Prostate gland (tissue), 2 donors: ENCODE results near the gene PRPF38A. TPM values are rescaled to one million over a fixed set of nuclear protein-coding genes. Genes with fewer than 3 reads are reported as not detected.

Experiments
- DNase-seq: peaks from one replicate; pipeline ENCODE4 v3.0.0-alpha.2; 2019; ENCODE audit warnings: low spot score
- H3K27ac ChIP-seq, 2 donors: fragments of 200-600 bp; sonication (generic); 2 replicates each; pipeline ENCODE4 v1.5.1; 2017 to 2019
- H3K27me3 ChIP-seq: fragments of 200-600 bp; sonication (generic); replicated peaks from 2 replicates; pipeline ENCODE4 v1.5.1; 2019; ENCODE audit not compliant: insufficient read depth
- H3K36me3 ChIP-seq, 2 donors: fragments of 200-600 bp; sonication (generic); 1 replicate in 1 of 2; 2 replicates in 1 of 2; pipeline versions ENCODE4 v1.5.1 to v1.8.1; 2017 to 2019
- H3K4me1 ChIP-seq: fragments of 200-600 bp; sonication (generic); replicated peaks from 2 replicates; pipeline ENCODE4 v1.5.1; 2019
- H3K4me3 ChIP-seq, 2 donors: fragments of 200-600 bp; sonication (generic); 2 replicates each; pipeline ENCODE4 v1.5.1; 2017 to 2019
- H3K9me3 ChIP-seq: fragments of 200-600 bp; sonication (generic); 2 replicates; pipeline ENCODE4 v1.5.1; 2017
- POLR2A ChIP-seq: fragments of 450-650 bp; IDR thresholded peaks from one replicate; pipeline ENCODE4 v1.6.1; 2016; ENCODE audit warnings: antibody characterized with exemption, mild to moderate bottlenecking
- POLR2AphosphoS5 ChIP-seq: sonication (generic); formaldehyde crosslinking; IDR thresholded peaks from one replicate; pipeline ENCODE4 v1.6.1; 2017; ENCODE audit warnings: antibody characterized with exemption
- WGBS: methylation state at CpG from one replicate; pipeline ENCODE4 v1.1.5; 2018; 5-methylcytosine and 5-hydroxymethylcytosine counted together
- intact Hi-C: fragments of 100-400 bp; cut with DNase I; formaldehyde crosslinking; loops from one replicate; pipeline ENCODE4 v1.14.2; 2022
- total RNA-seq, 2 donors: library from RNA; depleted of rRNA; stranded (reverse); fragments of >200 nt; gene quantifications; one replicate each; pipeline ENCODE4 v1.1.0, GENCODE V29; 2016
- TF ChIP-seq, protein P1 (sequence below), 4 experiments: fragments of 200-600 bp in 2 of 4; fragments of 450-650 bp in 2 of 4; sonication (generic) in 2 of 4; IDR thresholded peaks; 1 replicate in 3 of 4; 2 replicates in 1 of 4; pipeline ENCODE4 v1.5.1; 2016 to 2019; ENCODE audit warnings: antibody characterized with exemption in 4 of 4, mild to moderate bottlenecking in 2 of 4, moderate library complexity in 2 of 4

The PRPF38A gene
- total RNA-seq, 2 donors from 2014 or later: 15.3 to 24.8 TPM

DNA sequence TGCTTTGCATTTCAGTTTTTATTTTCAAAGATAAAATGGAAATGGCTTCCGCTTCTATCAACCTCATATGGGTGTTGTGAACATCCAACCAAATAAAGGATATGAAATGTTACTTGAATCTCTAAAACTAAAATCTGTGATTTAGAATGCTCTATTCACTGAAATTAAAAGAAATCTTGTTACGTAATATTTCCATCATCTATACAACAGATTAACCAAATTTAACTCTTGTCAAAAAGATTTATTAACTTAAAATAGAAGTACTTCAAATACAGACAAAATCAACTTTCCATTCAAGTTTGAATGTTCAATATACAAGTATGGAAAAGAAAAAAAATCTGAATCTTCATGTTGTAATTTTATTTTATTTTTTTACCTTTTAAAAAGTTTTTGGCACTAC, 18.7 kb downstream of the PRPF38A start:
- 94% methylated on average over 2 of the region's 2 CpGs for WGBS
- Histone ChIP-seq H3K9me3 (no peaks in the 10 kb centered on the region), H3K4me3 (no peak overlapping the region), H3K4me1 (no peaks in the 10 kb centered on the region), H3K27me3 (no peaks in the 10 kb centered on the region), H3K36me3 (no peaks in the 10 kb centered on the region), H3K27ac (no peak overlapping the region)
- no peak for DNase-seq
- TF ChIP-seq, protein P1, sequence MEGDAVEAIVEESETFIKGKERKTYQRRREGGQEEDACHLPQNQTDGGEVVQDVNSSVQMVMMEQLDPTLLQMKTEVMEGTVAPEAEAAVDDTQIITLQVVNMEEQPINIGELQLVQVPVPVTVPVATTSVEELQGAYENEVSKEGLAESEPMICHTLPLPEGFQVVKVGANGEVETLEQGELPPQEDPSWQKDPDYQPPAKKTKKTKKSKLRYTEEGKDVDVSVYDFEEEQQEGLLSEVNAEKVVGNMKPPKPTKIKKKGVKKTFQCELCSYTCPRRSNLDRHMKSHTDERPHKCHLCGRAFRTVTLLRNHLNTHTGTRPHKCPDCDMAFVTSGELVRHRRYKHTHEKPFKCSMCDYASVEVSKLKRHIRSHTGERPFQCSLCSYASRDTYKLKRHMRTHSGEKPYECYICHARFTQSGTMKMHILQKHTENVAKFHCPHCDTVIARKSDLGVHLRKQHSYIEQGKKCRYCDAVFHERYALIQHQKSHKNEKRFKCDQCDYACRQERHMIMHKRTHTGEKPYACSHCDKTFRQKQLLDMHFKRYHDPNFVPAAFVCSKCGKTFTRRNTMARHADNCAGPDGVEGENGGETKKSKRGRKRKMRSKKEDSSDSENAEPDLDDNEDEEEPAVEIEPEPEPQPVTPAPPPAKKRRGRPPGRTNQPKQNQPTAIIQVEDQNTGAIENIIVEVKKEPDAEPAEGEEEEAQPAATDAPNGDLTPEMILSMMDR (IDR thresholded peaks at IDR 0.05): no peak
- TF ChIP-seq POLR2A (no peak), POLR2AphosphoS5 (no peak)
- intact Hi-C loops: no loop called here

DNA sequence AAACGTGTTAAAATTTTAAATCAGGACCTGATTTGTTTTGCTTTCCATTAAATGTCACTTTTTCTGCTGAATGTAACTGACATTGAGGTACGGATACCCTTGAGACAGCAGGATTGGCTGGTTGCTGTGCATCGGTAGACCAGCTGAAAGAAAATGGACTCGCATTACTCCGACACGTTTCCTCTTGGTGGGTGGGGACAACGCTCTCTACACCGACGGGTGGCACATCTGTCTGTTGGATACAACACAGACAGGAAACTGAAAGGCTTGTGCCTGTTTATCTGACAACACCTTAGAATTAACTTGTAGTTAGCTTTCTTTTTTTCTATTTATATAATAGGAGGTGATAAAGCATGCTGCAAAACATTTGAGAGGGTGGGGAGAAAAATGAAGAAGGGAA, 19.4 kb downstream of the PRPF38A start:
- no peaks in the 10 kb centered on the region for H3K9me3 ChIP-seq
- TF ChIP-seq, protein P1 (IDR thresholded peaks at IDR 0.05): no peak
- TF ChIP-seq POLR2AphosphoS5 (no peak), POLR2A (no peak)
- intact Hi-C loops: no loop called here
- no peak overlapping the region for H3K4me3 ChIP-seq
- 74% methylated on average over 9 of the region's 9 CpGs for WGBS
- no peaks in the 10 kb centered on the region for H3K4me1 ChIP-seq
- DNase-seq: no peak
- H3K27ac ChIP-seq: no peak overlapping the region
- no peaks in the 10 kb centered on the region for H3K36me3 ChIP-seq
- no peaks in the 10 kb centered on the region for H3K27me3 ChIP-seq

DNA sequence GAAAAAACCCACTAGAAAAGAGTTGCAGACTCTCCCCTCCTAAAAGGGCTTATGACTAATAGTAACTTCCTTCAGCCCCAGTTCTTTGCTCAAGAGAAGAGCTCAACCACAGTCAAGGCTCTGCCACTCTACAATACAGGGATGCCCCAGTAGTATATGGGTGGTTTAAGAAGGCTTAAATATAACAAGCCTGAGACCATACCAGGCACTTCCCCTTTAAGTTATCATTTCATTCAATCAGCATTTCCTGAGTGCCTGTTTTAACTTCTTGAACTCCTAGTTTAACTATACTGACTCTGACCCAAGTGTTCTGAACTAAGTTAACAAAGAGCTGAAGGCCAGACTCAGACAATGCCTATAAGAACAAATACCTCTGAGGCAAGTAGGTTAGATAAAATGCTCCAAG, 19.8 kb downstream of the PRPF38A start:
- no peaks in the 10 kb centered on the region for H3K4me1 ChIP-seq
- no peaks in the 10 kb centered on the region for H3K36me3 ChIP-seq
- no peak for DNase-seq
- TF ChIP-seq, protein P1 (IDR thresholded peaks at IDR 0.05): no peak
- no peak for TF ChIP-seq POLR2AphosphoS5
- no peak for TF ChIP-seq POLR2A
- no peak overlapping the region for H3K4me3 ChIP-seq
- no peaks in the 10 kb centered on the region for H3K27me3 ChIP-seq
- H3K27ac ChIP-seq: no peak overlapping the region
- no peaks in the 10 kb centered on the region for H3K9me3 ChIP-seq
- intact Hi-C loops: no loop called here

GRCh38 chr1:52424813-52425212, 20.4 kb downstream of the PRPF38A start:
- Histone ChIP-seq H3K4me1 (no peaks in the 10 kb centered on the region), H3K36me3 (no peaks in the 10 kb centered on the region), H3K9me3 (no peaks in the 10 kb centered on the region), H3K27me3 (no peaks in the 10 kb centered on the region), H3K4me3 (no peak overlapping the region), H3K27ac (no peak overlapping the region)
- intact Hi-C loops: no loop called here
- TF ChIP-seq POLR2AphosphoS5 (no peak), POLR2A (no peak)
- TF ChIP-seq, protein P1 (IDR thresholded peaks at IDR 0.05): no peak
- DNase-seq: no peak
- 82% methylated on average over 1 of the region's 1 CpG for WGBS

GRCh38 chr1:52426371-52426770, 22.0 kb downstream of the PRPF38A start:
- no peak for DNase-seq
- no peaks in the 10 kb centered on the region for H3K27me3 ChIP-seq
- H3K4me1 ChIP-seq: no peaks in the 10 kb centered on the region
- H3K4me3 ChIP-seq: no peak overlapping the region
- intact Hi-C loops: no loop called here
- TF ChIP-seq, protein P1 (IDR thresholded peaks at IDR 0.05): no peak
- TF ChIP-seq POLR2A: no peak
- no peaks in the 10 kb centered on the region for H3K9me3 ChIP-seq
- WGBS: 55% methylated on average over 3 of the region's 3 CpGs
- H3K27ac ChIP-seq: no peak overlapping the region
- H3K36me3 ChIP-seq: no peaks in the 10 kb centered on the region
